NCI-H748 treated with DMSO at 0.1 percent for 48 hours (cell line): ENCODE results near the gene IRX4.

Experiments
- DNase-seq: peaks from one replicate; lab custom pipeline; 2025; lab: John Stamatoyannopoulos, UW

The IRX4 gene

GRCh38 chr5:1913578-1913977 lies 30.9 kb upstream of the IRX4 start:
- no peak for DNase-seq

DNA sequence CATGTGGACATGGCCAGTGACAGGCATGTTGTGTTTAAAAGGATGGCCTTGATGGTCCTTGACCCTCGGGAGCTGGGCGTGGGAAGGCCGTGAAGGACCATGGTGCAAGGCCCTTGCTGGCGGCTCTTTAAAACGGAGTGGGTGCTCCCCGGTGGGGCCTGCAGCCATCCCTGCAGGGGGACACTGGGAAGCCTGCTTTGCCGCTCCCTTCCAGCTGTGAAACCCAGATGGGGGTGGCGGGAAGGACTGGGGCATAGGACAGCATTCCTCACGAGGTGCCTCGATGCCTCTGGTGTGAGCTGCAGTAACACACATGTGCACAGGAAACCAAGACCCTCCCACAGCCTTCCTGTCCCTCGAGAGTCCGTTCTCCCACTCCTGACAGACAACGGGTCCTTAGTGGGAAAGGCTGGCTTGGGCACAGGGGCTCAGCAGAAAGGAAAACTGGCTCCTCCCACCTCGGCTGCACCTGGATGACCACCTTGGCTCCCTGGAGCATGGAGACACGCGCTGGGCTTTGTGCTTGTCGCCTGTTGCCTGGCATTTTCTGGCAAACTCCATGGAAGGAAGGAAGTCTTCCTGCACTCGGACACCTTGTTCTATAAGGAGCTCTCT lies 30.3 kb upstream of the IRX4 start:
- DNase-seq = no peak

DNA sequence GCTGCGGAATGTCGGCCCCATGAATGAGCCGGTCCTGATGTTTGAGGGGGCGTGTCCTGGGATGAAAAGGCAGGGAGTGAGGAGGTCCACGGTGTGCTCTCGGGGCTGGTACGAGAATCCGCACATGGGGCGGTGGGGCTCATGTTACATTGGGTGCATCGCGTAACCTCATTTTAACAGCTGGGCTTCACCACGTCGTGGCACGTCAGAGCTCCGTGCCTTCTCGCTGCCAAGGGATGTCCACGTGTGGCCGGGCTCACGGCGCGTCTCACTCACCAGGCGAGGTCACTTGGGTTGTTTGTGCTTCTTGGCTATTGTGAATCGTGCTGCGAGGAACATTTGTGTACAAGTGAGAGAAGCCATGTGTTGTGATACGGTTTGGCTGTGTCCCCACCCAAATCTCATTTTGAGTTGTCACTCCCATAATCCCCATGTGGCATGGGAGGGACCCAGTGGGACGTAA lies 29.1 kb upstream of the IRX4 start:
- DNase-seq = no peak

DNA sequence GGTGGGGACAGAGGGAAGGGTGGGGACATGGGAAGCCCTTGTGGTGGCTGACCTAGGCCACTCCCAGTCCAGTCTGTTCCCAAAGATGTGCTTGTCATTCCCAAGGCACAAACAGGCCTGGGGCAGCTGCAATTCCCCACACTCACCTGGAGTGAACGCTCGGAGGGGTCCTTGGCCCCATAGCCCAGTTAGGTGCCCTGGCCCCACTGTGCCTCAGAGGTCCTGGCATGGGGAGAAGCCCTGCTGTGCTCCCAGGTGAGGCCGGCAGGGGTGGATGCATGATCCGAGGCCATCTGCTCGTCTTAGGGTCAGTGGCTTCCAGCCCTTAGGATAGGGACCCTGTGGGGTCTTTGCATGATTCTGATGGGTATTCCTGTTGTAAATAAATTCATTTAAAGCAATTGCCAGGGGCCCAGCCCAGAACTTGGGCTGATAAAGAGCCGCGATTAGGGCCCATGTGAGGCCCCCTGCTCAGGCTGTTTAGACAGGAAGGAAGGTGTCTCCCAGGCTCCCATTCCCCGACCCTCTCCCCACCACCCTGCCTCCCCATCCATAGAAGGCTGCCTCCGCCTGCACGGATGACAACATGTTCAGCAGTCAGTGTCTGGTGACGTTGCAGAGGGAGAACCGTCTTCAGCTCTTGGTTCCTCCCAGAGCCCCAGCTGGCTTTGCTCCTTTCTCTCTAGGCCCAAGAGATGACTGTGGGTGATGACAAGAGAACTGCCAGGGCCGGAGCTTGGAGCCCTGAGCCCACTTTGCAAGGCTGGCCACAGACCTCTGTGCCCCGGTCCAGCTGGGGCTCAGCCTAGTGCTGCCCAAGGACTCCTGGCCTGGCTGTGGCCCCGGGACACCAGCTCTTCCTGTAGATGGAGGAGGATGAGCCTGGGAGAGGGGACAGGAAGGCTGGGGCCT lies 28.4 kb upstream of the IRX4 start:
- no peak for DNase-seq

DNA sequence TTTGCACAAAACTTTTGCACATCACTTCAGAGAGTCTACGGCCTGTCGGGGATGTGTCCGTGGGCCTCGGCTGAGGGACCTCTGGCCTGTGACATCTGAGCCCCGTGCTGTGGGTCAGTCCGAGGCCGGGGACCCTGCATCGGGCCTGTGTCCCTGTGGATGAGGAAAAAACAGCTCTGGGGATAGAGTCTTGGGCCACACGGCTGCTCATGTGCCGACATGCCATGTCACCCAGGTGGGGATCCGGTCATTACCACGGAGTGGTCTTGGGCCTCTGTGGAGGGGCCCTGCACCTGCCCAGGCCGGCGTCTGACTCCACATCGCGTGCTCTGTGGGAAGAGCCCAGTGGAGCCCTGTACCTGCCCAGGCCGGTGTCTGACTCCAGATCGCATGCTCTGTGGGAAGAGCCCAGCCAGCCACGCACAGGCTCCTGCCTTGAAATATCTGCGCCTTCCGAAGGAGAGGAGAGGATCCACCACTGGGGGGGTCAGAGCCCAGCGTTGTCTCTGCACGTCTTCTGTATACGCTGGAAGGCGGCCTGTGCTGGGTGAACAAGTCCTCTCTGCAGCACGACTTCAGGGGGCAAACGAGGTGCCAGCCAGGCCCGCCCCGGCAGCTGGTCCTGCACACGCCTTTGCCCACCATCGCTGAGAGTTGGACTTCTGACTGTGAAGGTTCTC lies 27.5 kb upstream of the IRX4 start:
- no peak for DNase-seq

DNA sequence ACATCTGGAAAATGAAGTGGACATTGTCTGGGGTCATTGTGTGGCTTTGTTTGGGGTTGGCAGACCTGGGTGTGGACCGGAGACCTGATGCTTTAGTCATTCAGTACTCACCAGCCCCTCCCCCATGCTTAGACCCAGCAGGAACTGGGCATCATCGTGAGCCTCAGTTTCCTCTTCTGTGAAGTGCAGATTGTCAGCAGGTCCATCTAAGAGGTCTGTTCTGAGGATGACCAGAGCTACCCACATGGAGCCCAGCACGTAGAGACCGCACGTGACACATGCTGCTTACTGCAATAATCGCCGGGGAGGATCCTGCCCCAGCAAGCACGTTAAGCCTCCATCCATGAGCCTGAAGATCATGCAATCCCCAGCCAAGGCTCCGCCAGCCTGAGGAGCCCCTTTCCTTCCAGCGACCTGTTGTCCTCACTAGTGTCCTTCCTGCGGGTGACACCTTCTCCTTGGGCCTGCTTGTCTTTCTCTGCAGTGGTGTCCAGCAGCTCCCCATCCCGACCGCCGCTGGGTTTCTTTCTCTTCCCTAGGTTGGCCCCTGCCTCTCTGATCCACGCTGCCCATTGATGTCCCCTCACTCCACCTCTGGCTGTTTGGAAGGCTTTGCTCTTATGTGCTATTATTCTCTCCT lies 26.7 kb upstream of the IRX4 start:
- DNase-seq = no peak

- no peak for DNase-seq
Measured at GRCh38 chr5:1908931-1909330, 26.2 kb upstream of the IRX4 start.

DNA sequence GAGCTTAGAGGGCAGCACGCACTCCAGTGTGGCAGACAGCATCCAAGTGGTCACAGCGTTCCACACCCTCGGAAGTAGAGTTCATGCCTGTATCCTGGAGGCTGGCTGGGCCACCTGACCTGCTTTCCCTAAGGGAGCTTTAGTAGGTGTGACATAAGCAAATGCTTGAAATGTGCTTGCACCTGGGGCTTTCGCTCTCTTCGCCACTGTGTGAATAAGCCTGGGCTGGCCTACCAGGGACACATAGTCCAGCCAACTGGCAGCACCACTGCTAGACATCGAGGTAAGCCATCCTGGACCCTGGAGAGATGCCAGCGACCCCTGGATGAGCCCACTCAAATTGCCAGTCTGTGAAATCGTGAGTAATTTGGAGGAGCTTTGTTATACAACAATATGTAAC lies 24.9 kb upstream of the IRX4 start:
- no peak for DNase-seq

GRCh38 chr5:1905108-1905507 lies 22.4 kb upstream of the IRX4 start:
- DNase-seq = no peak

GRCh38 chr5:1901983-1902382 lies 19.3 kb upstream of the IRX4 start:
- no peak for DNase-seq

GRCh38 chr5:1901061-1901460 lies 18.3 kb upstream of the IRX4 start:
- no peak for DNase-seq

DNA sequence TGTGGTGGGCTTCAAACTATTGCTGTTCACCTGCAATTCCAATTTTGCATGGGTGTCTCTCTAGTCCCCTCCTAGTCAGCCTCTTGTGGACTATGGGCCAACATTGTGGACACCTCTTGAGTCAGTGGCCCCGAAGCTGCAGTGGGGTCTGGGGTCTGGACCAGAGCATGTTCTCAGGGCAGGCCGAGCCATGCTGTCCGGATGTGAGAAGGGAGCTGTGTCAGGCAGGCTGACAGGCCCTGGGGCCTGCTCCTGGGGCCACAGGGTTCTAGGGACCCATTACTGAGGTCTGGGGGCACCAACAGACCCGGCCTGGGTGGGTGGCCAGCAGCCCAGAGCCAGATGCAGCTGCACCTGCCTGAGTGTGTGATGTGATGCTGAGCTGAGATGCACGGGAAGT lies 16.5 kb upstream of the IRX4 start:
- no peak for DNase-seq

DNA sequence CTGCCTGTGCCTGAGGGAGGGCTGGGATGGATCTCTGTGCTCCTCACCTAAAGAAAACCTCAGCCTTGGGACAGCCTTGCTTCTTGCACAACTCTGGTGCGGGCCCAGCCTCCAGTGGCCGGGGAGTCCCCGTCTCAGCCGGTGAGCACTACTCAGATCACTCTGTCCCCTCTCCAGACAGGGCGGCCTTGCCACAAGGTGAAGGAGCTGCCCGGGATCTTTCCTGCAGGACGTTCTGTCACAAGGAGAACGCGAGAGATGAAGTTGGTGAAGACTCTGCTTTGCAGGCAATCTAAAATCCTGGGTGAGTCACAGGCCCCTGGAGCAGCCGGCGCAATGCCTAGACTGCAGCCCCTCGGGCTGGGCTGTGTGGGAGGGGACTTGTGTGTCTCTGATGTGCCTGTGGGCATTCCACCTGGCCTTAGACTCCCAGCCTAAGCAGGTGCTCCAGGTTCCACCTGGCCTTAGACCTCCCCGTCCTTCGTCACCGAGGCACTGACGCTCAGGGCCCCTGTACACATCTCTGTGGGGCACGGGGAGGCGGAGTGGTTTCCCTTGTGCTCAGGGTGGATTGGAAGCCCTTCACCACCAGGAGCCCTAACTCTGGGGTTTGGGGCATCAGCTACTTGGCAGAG lies 15.2 kb upstream of the IRX4 start:
- DNase-seq = no peak

DNA sequence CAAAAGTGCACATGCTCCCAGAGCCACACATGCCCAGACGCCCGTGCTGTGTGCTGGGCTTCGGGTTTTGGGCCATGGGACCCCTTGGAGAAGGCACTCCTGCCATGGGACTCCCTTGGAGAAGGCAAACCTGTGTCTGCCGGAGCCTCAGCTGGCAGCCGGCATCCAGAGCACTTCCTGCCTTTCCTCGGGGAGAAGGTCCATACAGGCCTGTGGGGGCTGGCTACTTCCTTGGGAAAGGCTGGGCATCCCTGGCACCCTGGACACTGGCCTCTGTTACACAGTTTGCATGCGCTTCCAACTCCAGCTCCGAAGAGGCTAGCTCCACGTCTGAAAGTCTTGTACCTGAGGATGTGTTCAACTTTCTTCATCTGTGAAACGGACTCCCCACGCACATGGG lies 14.7 kb upstream of the IRX4 start:
- no peak for DNase-seq

- DNase-seq = no peak
Measured at GRCh38 chr5:1896602-1897376, 14.1 kb upstream of the IRX4 start.

- no peak for DNase-seq
Measured at GRCh38 chr5:1895739-1896420, 13.2 kb upstream of the IRX4 start.

GRCh38 chr5:1894243-1894642 lies 11.5 kb upstream of the IRX4 start:
- DNase-seq = no peak

GRCh38 chr5:1893754-1894153 lies 11.0 kb upstream of the IRX4 start:
- no peak for DNase-seq

DNA sequence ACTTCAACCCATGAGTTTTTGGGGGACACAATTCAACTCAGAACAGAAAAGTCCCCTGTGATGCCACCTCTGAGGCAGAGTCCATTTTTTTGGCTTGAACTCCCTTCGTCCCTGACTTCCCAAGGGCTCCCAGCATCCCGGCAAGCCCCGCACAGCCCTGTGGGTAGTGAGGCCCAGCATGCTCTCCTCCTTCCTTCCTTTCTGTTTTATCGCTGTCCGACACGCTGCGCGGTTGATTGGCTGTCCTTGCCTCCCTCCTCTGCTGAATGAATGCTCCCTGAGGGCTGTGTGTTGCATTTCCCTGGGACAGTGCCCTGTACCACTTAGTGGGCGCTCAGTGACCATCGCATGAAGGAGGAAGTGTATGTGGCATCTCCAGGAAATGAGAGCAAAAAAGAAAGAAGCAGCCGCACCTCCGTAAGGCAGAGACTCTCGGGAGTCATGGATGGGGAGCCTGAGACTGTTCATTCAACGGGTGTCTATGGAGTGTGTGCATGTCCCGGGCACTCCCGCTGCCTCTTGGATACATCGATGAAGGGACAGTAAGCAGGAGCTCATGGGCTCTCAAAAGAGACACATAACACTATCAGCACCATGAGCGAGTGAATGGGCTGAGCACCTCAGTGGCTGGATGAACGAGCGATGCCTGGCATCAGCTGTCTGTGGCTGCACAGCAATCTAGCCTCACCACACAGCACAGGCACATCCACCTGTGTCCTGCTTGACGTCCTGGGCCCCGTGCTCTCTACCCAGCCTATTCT lies 10.1 kb upstream of the IRX4 start:
- DNase-seq = no peak

DNA sequence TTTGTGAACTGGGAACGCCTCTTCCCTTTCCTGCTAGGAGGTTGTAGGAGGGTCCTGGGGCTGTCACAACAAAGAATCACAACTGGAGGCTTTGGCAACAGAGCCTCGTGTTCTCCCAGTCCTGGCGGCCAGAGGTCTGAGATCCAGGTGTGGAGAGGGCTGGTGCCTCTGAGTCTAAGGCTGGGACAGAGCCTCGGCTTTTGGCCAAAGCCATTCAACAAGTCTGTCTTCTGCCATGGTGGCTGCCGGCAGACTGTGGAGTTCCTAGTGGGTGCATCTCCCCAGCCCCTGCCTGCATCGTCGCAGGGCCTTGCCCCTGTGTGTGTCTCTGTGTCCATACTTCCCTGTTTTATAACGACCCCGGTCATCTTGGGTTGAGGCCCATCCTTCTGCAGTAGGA lies 9.5 kb upstream of the IRX4 start:
- DNase-seq = no peak
